ENCODE results near the gene LSAMP. TPM values are rescaled to one million over a fixed set of nuclear protein-coding genes. Genes with fewer than 3 reads are reported as not detected.

The LSAMP gene
- total and polyA plus RNA-seq, 9 of the 15 experiments (the other 6 are each of a cell fraction or from before 2014, with no cell fraction given): 0.09 to 0.11 TPM; not detected in 7

- no peak for TF ChIP-seq ZNF707 (CRISPR knock-in tag; conservative IDR thresholded peaks at IDR 0.05)
- no peak for TF ChIP-seq ARID4B (CRISPR knock-in tag; IDR thresholded peaks at IDR 0.05)
- TF ChIP-seq TAF9B (IDR thresholded peaks at IDR 0.05; ENCODE audit: partially characterized antibody): no peak
- TF ChIP-seq ZNF146 (CRISPR knock-in tag; IDR thresholded peaks at IDR 0.05; ENCODE audit: unreplicated experiment): no peak
- TF ChIP-seq XRCC3 (IDR thresholded peaks at IDR 0.05): no peak
- TF ChIP-seq HDAC6 (IDR thresholded peaks at IDR 0.05; ENCODE audit: low read depth, low read length): no peak
- in situ Hi-C loops (cut with MboI): no loop called here
- Histone ChIP-seq H3K36me3 (ENCODE audit: control insufficient read depth, insufficient read depth, low read length) (peaks cover 2% of the 10 kb centered on the region; the same call in 1 of the 3 replicates), H2AFZ (ENCODE audit: low read depth, low read length) (peak overlapping the region; percentile 89), H3K9me3 (replicated peaks; ENCODE audit: control insufficient read depth, insufficient read depth, low read depth, low read length) (no peaks in the 10 kb centered on the region), H3K27me3 (ENCODE audit: control insufficient read depth in 2 of 2, insufficient read depth in 2 of 2, low read length in 2 of 2) (no peaks in the 10 kb centered on the region), H3K27ac (ENCODE audit: extremely low read depth, low read depth, low read length) (no peak overlapping the region), H4K20me1 (replicated peaks; ENCODE audit: control insufficient read depth, insufficient read depth, low read length) (no peaks in the 10 kb centered on the region), H3K4me1 (replicated peaks in 1 of 2; ENCODE audit: control insufficient read depth in 2 of 2, insufficient read depth in 2 of 2, low read length in 2 of 2) (peaks cover 0 to 27% of the 10 kb centered on the region in 2 experiments; a peak in 2 of 5 replicates), H3K4me3 (no peak overlapping the region), H3K9ac (ENCODE audit: insufficient read depth in 1 of 2, low read depth in 2 of 2, low read length in 2 of 2) (no peak overlapping the region), H3K4me2 (ENCODE audit: insufficient read depth, low read length) (no peak overlapping the region), H3K79me2 (ENCODE audit: control insufficient read depth, insufficient read depth, low read length) (no peaks in the 10 kb centered on the region), H3K9me1 (ENCODE audit: control insufficient read depth, insufficient read depth, low read length) (no peaks in the 10 kb centered on the region)
- POLR2A ChIA-PET: no interaction called here
- DNase-seq (ENCODE audit: extremely low read depth in 1 of 4, low spot score in 3 of 4): no peak
- intact Hi-C loops (cut with micrococcal nuclease): no loop called here
- no TSS peak for BruUV-seq (replicated peaks)
- CTCF ChIA-PET (ENCODE audit: low intra/inter-chr PET ratio): no interaction called here
- peak; percentile 6 for FAIRE-seq
- 69% methylated on average over 2 of the region's 2 CpGs for WGBS (ENCODE audit: insufficient coverage, low coverage, missing lambda C conversion rate)
- no peak for ATAC-seq
Measured at GRCh38 chr3:116034086-116034485, 411.2 kb downstream of the LSAMP start.
